Body of pancreas (tissue), 4 donors: ENCODE data around the gene S100Z.
"Not testable (repeated sequence)": the region's sequence is repeated elsewhere in the genome, so short reads cannot be mapped to it uniquely, and the experiment has no call there.

Experiments
- POLR2A ChIP-seq, 3 donors: fragments of 450-650 bp; IDR thresholded peaks; one replicate each; pipeline ENCODE4 v1.6.1; 2016; ENCODE audit warnings: antibody characterized with exemption in 3 of 3, mild to moderate bottlenecking in 2 of 3
- TF ChIP-seq, protein P1 (sequence below), 7 experiments: fragments of 450-650 bp in 4 of 7; fragments of 200-600 bp in 3 of 7; sonication (generic) in 3 of 7; IDR thresholded peaks; one replicate each; pipeline ENCODE4 v1.5.1; 2016 to 2019; ENCODE audit warnings: antibody characterized with exemption in 7 of 7

DNA sequence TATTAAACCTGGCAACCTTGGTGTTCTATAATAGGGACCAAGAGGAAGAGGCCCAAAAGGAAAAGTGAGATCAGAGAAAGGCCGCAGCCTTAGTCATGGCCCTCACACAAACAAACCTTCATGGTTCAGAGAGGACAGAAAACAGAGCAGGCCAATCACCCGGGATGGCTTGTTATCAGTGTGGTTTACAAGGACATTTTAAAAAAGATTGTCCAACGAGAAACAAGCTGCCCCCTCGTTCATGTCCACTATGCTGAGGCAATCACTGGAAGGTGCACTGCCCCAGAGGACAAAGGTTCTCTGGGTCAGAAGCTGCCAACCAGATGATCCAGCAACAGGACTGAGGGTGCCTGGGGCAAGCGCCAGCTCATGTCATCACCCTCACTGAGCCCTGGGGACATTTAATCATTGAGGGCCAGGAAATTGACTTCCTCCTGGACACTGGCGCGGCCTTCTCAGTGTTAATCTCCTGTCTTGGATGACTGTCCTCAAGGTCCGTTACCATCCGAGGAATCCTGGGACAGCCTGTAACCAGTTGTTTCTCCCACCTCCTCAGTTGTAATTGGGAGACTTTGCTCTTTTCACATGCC lies 60.6 kb downstream of the S100Z start:
- not testable (repeated sequence) for TF ChIP-seq POLR2A (IDR thresholded peaks at IDR 0.05)
- TF ChIP-seq, protein P1, sequence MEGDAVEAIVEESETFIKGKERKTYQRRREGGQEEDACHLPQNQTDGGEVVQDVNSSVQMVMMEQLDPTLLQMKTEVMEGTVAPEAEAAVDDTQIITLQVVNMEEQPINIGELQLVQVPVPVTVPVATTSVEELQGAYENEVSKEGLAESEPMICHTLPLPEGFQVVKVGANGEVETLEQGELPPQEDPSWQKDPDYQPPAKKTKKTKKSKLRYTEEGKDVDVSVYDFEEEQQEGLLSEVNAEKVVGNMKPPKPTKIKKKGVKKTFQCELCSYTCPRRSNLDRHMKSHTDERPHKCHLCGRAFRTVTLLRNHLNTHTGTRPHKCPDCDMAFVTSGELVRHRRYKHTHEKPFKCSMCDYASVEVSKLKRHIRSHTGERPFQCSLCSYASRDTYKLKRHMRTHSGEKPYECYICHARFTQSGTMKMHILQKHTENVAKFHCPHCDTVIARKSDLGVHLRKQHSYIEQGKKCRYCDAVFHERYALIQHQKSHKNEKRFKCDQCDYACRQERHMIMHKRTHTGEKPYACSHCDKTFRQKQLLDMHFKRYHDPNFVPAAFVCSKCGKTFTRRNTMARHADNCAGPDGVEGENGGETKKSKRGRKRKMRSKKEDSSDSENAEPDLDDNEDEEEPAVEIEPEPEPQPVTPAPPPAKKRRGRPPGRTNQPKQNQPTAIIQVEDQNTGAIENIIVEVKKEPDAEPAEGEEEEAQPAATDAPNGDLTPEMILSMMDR (IDR thresholded peaks at IDR 0.05) = not testable (repeated sequence)
